ENCODE results near the gene SPDYE1.

Gene SPDYE1

GRCh38 chr7:44051611-44052220, 54.0 kb downstream of the SPDYE1 start:
- no peaks in the 10 kb centered on the region for H3K36me3 ChIP-seq (ENCODE audit: control insufficient read depth, insufficient read depth, low read length)
- no peak overlapping the region for H3K4me2 ChIP-seq (ENCODE audit: low read length)
- TF ChIP-seq CTCF (IDR thresholded peaks at IDR 0.05) = no peak
- H3K4me1 ChIP-seq = no peaks in the 10 kb centered on the region
- no peak overlapping the region for H3K4me3 ChIP-seq (ENCODE audit: low read depth, low read length)
- H3K27ac ChIP-seq = no peak overlapping the region
- no peaks in the 10 kb centered on the region for H3K27me3 ChIP-seq (ENCODE audit: control insufficient read depth, insufficient read depth, low read length)
- H3K9ac ChIP-seq = no peak overlapping the region
- H3K79me2 ChIP-seq = peaks cover 20% of the 10 kb centered on the region
- H2AFZ ChIP-seq = no peak overlapping the region
- H3K9me3 ChIP-seq (ENCODE audit: control insufficient read depth, low read length) = no peaks in the 10 kb centered on the region

- H3K36me3 ChIP-seq (ENCODE audit: control insufficient read depth, insufficient read depth, low read length) = no peaks in the 10 kb centered on the region
- H2AFZ ChIP-seq = no peak overlapping the region
- no peak overlapping the region for H3K4me2 ChIP-seq (ENCODE audit: low read length)
- no peaks in the 10 kb centered on the region for H3K9me3 ChIP-seq (ENCODE audit: control insufficient read depth, low read length)
- no peak overlapping the region for H3K9ac ChIP-seq
- no peak overlapping the region for H3K27ac ChIP-seq
- H3K4me3 ChIP-seq (ENCODE audit: low read depth, low read length) = no peak overlapping the region
- H3K27me3 ChIP-seq (ENCODE audit: control insufficient read depth, insufficient read depth, low read length) = no peaks in the 10 kb centered on the region
- H3K4me1 ChIP-seq = peaks cover 3% of the 10 kb centered on the region
- H3K79me2 ChIP-seq = peaks cover 18% of the 10 kb centered on the region
- no peak for TF ChIP-seq CTCF (IDR thresholded peaks at IDR 0.05)
Measured at GRCh38 chr7:44052771-44053365, 55.2 kb downstream of the SPDYE1 start.

- Histone ChIP-seq H3K9ac (no peak overlapping the region), H3K4me1 (peaks cover 3% of the 10 kb centered on the region), H2AFZ (no peak overlapping the region), H3K27ac (no peak overlapping the region), H3K9me3 (ENCODE audit: control insufficient read depth, low read length) (no peaks in the 10 kb centered on the region), H3K4me2 (ENCODE audit: low read length) (no peak overlapping the region), H3K4me3 (ENCODE audit: low read depth, low read length) (no peak overlapping the region), H3K36me3 (ENCODE audit: control insufficient read depth, insufficient read depth, low read length) (no peaks in the 10 kb centered on the region), H3K79me2 (no peaks in the 10 kb centered on the region), H3K27me3 (ENCODE audit: control insufficient read depth, insufficient read depth, low read length) (no peaks in the 10 kb centered on the region)
- TF ChIP-seq CTCF (IDR thresholded peaks at IDR 0.05) = no peak
Measured at GRCh38 chr7:44056681-44057080, 59.0 kb downstream of the SPDYE1 start.

GRCh38 chr7:44057181-44057848, 59.6 kb downstream of the SPDYE1 start:
- no peaks in the 10 kb centered on the region for H3K36me3 ChIP-seq (ENCODE audit: control insufficient read depth, insufficient read depth, low read length)
- peaks cover 3% of the 10 kb centered on the region for H3K4me1 ChIP-seq
- H3K4me2 ChIP-seq (ENCODE audit: low read length) = no peak overlapping the region
- TF ChIP-seq CTCF (IDR thresholded peaks at IDR 0.05) = no peak
- no peak overlapping the region for H3K27ac ChIP-seq
- no peaks in the 10 kb centered on the region for H3K9me3 ChIP-seq (ENCODE audit: control insufficient read depth, low read length)
- no peak overlapping the region for H3K4me3 ChIP-seq (ENCODE audit: low read depth, low read length)
- H2AFZ ChIP-seq = no peak overlapping the region
- H3K9ac ChIP-seq = no peak overlapping the region
- H3K27me3 ChIP-seq (ENCODE audit: control insufficient read depth, insufficient read depth, low read length) = no peaks in the 10 kb centered on the region
- H3K79me2 ChIP-seq = no peaks in the 10 kb centered on the region
